Transverse colon (tissue), 3 donors: ENCODE measurements around the gene SLC25A13.

ENCODE experiments used
- POLR2A ChIP-seq: fragments of 450-650 bp; IDR thresholded peaks from one replicate; pipeline ENCODE4 v1.6.1; 2016; ENCODE audit warnings: antibody characterized with exemption, mild to moderate bottlenecking, moderate library complexity
- TF ChIP-seq, protein P1 (sequence below), 5 experiments: fragments of 200-600 bp in 3 of 5; fragments of 450-650 bp in 2 of 5; sonication (generic) in 3 of 5; IDR thresholded peaks; 1 replicate in 2 of 5; 2 replicates in 3 of 5; pipeline ENCODE4 v1.5.1; 2016 to 2017; ENCODE audit warnings: antibody characterized with exemption in 5 of 5, inconsistent platforms in 3 of 5, mild to moderate bottlenecking in 2 of 5, moderate library complexity in 1 of 5

DNA sequence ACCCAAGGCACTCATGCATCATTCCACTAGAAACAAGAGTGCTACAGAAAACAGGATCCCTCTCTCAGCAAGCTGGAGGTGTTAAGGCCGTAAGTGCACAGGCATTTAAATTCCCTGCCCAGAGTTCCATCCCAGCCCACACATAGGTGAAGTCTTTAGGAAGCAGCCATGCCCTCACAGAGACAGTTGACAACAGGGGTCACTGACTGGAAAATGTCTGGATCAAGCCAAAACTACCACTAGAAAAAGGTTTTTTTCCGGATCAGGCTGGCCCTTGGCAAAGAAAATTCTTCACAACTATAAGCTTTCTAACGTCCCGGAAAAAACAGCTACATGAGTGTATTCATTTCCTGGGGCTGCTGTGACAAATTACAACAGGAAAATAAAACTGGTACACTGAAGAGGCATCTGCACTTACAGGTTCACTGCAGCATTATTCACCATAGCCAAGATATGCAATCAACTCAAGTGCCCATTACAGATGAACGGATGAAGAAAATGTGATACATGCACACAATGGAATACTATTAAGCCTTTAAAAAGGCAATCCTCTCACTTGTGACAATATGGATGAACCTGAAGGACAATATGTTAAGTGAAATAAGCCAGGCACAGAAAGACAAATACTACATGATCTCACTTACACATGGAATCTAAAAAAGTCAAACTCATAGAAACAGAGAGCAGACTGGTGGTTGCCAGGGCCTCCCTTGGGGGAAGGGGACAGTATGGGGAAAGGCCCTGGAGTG is 52.5 kb downstream of the SLC25A13 start:
- TF ChIP-seq, protein P1, sequence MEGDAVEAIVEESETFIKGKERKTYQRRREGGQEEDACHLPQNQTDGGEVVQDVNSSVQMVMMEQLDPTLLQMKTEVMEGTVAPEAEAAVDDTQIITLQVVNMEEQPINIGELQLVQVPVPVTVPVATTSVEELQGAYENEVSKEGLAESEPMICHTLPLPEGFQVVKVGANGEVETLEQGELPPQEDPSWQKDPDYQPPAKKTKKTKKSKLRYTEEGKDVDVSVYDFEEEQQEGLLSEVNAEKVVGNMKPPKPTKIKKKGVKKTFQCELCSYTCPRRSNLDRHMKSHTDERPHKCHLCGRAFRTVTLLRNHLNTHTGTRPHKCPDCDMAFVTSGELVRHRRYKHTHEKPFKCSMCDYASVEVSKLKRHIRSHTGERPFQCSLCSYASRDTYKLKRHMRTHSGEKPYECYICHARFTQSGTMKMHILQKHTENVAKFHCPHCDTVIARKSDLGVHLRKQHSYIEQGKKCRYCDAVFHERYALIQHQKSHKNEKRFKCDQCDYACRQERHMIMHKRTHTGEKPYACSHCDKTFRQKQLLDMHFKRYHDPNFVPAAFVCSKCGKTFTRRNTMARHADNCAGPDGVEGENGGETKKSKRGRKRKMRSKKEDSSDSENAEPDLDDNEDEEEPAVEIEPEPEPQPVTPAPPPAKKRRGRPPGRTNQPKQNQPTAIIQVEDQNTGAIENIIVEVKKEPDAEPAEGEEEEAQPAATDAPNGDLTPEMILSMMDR (IDR thresholded peaks at IDR 0.05) = no peak
- no peak for TF ChIP-seq POLR2A
